Vagina (tissue), 2 donors: ENCODE results near the gene KCNK4. TPM values are rescaled to one million over a fixed set of nuclear protein-coding genes. Genes with fewer than 3 reads are reported as not detected.

Experiments
- DNase-seq, 2 donors: peaks; one replicate each; pipeline ENCODE4 v3.0.0-alpha.2; 2017; ENCODE audit errors: extremely low spot score in 2 of 2
- H3K27ac ChIP-seq: fragments of 200-600 bp; sonication (generic); one replicate; pipeline ENCODE4 v1.5.1; 2019
- H3K27me3 ChIP-seq: fragments of 200-600 bp; sonication (generic); one replicate; pipeline ENCODE4 v1.5.1; 2019
- H3K36me3 ChIP-seq, 2 donors: fragments of 200-600 bp; sonication (generic); one replicate each; pipeline ENCODE4 v1.5.1; 2017 to 2019
- H3K4me1 ChIP-seq: fragments of 200-600 bp; sonication (generic); one replicate; pipeline ENCODE4 v1.5.1; 2019
- H3K4me3 ChIP-seq, 2 donors: fragments of 200-600 bp; sonication (generic); 1 replicate in 1 of 2; 2 replicates in 1 of 2; pipeline ENCODE4 v1.5.1; 2016 to 2019
- H3K9me3 ChIP-seq: fragments of 200-600 bp; sonication (generic); one replicate; pipeline ENCODE4 v1.5.1; 2019
- POLR2A ChIP-seq, 2 donors: fragments of 450-650 bp; IDR thresholded peaks; one replicate each; pipeline ENCODE4 v1.6.1; 2017; ENCODE audit warnings: antibody characterized with exemption in 2 of 2, mild to moderate bottlenecking in 2 of 2, moderate library complexity in 2 of 2
- POLR2AphosphoS5 ChIP-seq, 2 donors: sonication (generic); formaldehyde crosslinking; IDR thresholded peaks; one replicate each; pipeline ENCODE4 v1.9.0; 2017; ENCODE audit warnings: antibody characterized with exemption in 2 of 2, mild to moderate bottlenecking in 2 of 2, low read depth in 1 of 2; ENCODE audit not compliant: insufficient read depth in 1 of 2
- intact Hi-C: fragments of 100-400 bp; cut with DNase I; formaldehyde crosslinking; loops from one replicate; pipeline ENCODE4 v1.15.1; 2023
- total RNA-seq: library from RNA; depleted of rRNA; stranded (reverse); fragments of >200 nt; gene quantifications from one replicate; pipeline ENCODE4 v1.2.3, GENCODE V29; 2016
- TF ChIP-seq, protein P1 (sequence below), 3 experiments: fragments of 450-650 bp in 2 of 3; fragments of 200-600 bp in 1 of 3; sonication (generic) in 1 of 3; IDR thresholded peaks; one replicate each; pipeline ENCODE4 v1.5.1; 2017 to 2019; ENCODE audit warnings: antibody characterized with exemption in 3 of 3, mild to moderate bottlenecking in 2 of 3, moderate library complexity in 2 of 3

Gene KCNK4
- total RNA-seq, 1 donor from 2014 or later, result 0.98 TPM

DNA sequence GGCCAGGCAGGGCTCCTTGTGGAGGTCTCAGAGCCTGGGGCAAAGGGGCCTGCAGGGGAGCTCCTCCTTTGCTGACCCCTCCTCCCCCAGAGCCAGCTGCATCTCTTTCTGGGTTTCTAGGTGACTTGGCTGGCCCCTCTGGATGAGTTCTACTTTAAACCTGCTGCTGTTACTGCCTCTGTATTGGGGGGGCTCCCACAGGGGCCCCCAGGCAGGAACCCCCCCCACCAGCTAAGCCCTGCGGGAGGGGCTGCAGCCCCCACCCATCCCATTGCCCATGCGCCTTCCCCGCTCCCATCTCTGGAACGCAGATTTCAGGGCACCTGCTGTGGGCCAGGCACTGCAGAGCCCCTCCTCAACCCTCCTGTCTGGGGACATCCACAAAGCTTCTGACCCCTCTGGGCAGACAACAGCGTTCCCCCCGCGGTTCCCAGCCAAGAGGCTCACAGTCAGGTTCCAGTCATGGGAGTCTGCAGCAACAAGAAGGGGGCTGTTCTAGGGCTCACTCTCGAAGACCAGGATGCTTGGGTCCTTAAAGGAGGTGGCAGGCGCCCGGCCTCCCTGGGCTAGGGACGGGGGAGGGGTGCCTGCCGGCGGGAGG is 40.6 kb upstream of the KCNK4 start:
- Histone ChIP-seq H3K9me3 (no peaks in the 10 kb centered on the region), H3K27me3 (no peaks in the 10 kb centered on the region), H3K4me3 (peak overlapping the region; percentile 85 to 88), H3K27ac (peak overlapping the region; percentile 73), H3K36me3 (peaks cover 0 to 13% of the 10 kb centered on the region in 2 donors), H3K4me1 (peaks cover 40% of the 10 kb centered on the region)
- DNase-seq, result no peak
- TF ChIP-seq POLR2A (IDR thresholded peaks at IDR 0.05) (no peak), POLR2AphosphoS5 (IDR thresholded peaks at IDR 0.05; ENCODE audit: insufficient read depth in 1 of 2, low read depth in 1 of 2) (no peak)
- intact Hi-C loops, result no loop called here

DNA sequence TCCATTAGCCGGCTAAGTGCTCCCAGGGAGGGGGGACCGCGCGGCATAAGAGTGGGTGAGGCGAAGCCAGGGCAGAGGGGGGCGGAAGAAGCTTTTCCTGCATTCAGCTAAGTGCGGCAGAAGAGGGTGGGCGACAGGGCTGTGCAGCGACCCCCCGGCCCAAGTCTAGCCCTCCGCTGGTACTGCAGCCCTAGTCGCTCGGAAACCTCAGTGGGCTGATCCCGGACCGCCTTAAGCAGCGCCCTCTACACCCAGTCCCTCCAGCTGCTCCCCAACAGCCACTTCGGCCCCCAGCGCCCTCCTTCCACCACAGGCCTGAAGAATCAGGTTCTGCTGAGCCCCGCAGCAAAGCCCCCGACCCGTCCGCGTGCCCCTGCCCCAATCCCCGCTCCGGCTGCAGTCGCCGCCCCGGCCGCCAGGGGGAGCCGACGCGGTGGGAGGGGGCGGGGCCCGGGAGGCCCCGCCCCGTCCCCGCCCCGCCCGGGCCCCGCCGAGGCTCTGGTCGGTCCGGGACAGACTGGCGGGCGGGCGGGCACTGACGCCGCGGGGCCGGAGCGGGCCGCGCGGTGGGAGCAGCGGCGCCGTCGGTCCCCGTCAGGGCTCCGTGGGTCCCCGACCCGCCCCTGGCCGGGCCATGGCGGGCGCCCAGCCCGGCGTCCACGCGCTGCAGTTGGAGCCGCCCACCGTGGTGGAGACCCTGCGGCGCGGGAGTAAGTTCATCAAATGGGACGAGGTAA is 39.9 kb upstream of the KCNK4 start, which contains the start of gene PLCB3:
PLCB3 (plus strand) TSS at position 515 of the 737 bp plus-strand sequence; CDS start at position 635, 120 bp downstream.
- DNase-seq, result no peak
- no peaks in the 10 kb centered on the region for H3K27me3 ChIP-seq
- H3K4me1 ChIP-seq, result peaks cover 35% of the 10 kb centered on the region
- no peaks in the 10 kb centered on the region for H3K9me3 ChIP-seq
- intact Hi-C loops, result no loop called here
- H3K36me3 ChIP-seq, result peaks cover 0 to 17% of the 10 kb centered on the region in 2 donors
- H3K4me3 ChIP-seq, result peak within 1 kb of the TSS; percentile 85 to 88
- no peak for TF ChIP-seq POLR2AphosphoS5 (IDR thresholded peaks at IDR 0.05; ENCODE audit: insufficient read depth in 1 of 2, low read depth in 1 of 2)
- TF ChIP-seq POLR2A (IDR thresholded peaks at IDR 0.05), result peak in 1 of 2 donors; percentile 71
- TF ChIP-seq, protein P1, sequence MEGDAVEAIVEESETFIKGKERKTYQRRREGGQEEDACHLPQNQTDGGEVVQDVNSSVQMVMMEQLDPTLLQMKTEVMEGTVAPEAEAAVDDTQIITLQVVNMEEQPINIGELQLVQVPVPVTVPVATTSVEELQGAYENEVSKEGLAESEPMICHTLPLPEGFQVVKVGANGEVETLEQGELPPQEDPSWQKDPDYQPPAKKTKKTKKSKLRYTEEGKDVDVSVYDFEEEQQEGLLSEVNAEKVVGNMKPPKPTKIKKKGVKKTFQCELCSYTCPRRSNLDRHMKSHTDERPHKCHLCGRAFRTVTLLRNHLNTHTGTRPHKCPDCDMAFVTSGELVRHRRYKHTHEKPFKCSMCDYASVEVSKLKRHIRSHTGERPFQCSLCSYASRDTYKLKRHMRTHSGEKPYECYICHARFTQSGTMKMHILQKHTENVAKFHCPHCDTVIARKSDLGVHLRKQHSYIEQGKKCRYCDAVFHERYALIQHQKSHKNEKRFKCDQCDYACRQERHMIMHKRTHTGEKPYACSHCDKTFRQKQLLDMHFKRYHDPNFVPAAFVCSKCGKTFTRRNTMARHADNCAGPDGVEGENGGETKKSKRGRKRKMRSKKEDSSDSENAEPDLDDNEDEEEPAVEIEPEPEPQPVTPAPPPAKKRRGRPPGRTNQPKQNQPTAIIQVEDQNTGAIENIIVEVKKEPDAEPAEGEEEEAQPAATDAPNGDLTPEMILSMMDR (IDR thresholded peaks at IDR 0.05), result peak; percentile 30 to 87 (median 77)
- H3K27ac ChIP-seq, result peak within 1 kb of the TSS; percentile 78

DNA sequence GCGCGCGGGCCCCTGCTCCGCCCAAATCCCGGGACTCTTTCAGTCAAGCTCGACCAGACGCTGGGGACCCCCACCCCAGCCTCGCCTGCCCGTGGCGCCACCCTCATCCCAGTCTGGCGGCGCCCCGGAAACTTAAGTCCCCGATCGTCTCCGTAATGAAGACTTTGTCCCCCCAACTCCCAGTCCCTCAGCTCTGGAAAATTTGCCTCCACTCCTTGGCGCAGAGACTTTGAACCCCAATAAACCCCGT is 39.4 kb upstream of the KCNK4 start:
- intact Hi-C loops, result no loop called here
- no peak for DNase-seq
- Histone ChIP-seq H3K27me3 (no peaks in the 10 kb centered on the region), H3K9me3 (no peaks in the 10 kb centered on the region), H3K36me3 (peaks cover 0 to 17% of the 10 kb centered on the region in 2 donors), H3K4me3 (peak overlapping the region; percentile 85 to 88), H3K4me1 (peaks cover 35% of the 10 kb centered on the region), H3K27ac (peak overlapping the region; percentile 78)
- TF ChIP-seq POLR2A (IDR thresholded peaks at IDR 0.05) (no peak), POLR2AphosphoS5 (IDR thresholded peaks at IDR 0.05; ENCODE audit: insufficient read depth in 1 of 2, low read depth in 1 of 2) (no peak)
- TF ChIP-seq, protein P1 (IDR thresholded peaks at IDR 0.05), result no peak

DNA sequence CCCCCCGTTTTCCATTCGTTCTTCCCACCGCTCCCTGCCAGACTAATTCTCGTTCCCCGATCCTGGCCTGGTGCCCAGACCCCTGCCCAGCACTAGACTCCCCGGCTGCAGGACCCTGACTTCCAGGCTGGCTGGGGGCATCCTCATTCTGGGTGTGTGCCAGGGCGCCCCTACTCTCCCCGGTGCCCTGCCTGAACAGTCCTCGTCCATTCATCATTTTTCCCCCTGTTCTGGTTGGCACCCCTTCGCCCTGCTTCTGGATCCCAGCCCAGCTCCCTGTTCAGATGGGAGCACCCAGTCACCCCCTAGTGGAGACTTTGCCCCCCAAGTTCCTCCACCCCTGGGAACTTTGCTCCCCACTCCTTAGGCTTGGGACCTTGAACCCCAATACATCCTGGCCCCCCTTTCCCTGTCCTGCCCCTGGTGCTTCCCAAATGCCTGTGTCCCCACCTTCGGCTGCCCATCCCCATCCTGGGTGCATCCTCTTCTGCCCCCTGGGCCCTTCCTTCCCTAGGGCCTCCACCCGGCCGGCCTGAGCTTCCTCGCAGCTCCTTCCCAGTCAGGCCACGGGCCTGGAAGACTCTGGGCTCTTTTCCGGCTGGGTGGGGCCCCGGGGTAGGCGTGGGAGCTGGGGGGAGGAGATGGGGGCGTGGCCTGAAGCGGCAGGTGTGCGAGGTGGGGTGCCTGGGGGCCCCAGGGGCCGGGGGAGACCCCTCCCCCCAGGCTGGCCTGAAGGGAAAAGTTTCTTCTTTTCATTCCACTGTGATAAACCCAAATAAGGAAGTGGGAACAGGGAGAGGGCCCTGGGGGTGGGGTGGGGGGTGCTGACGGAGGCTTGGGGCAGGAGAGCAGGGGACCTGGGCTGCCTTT is 38.9 kb upstream of the KCNK4 start:
- TF ChIP-seq POLR2AphosphoS5 (IDR thresholded peaks at IDR 0.05; ENCODE audit: insufficient read depth in 1 of 2, low read depth in 1 of 2), result peak in 1 of 2 donors; percentile 32
- TF ChIP-seq, protein P1 (IDR thresholded peaks at IDR 0.05), result no peak
- intact Hi-C loops, result no loop called here
- Histone ChIP-seq H3K4me1 (peaks cover 35% of the 10 kb centered on the region), H3K9me3 (no peaks in the 10 kb centered on the region), H3K27me3 (no peaks in the 10 kb centered on the region), H3K27ac (peak overlapping the region; percentile 78), H3K36me3 (peaks cover 0 to 17% of the 10 kb centered on the region in 2 donors), H3K4me3 (peak overlapping the region; percentile 85 to 88)
- no peak for DNase-seq

DNA sequence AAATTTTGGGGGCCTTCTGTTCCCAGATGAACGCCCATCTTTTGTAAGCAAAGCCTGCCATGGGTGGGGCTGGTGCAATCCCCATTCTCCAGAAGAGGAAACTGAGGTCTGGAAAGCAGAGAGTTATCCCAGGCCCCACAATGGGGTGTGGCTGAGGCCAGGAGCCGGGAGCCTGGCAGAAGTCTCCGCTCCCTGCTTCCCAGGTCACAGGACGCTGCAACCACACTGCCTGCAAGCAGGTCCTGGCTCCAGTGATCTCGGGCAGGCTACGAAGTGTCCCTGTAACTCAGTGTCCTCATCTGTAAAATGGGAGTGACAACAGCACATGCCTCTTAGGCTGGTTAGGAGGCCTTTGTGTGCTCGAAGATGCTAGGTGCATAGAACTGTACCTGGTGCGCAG is 38.1 kb upstream of the KCNK4 start:
- Histone ChIP-seq H3K36me3 (peaks cover 0 to 17% of the 10 kb centered on the region in 2 donors), H3K4me1 (peaks cover 35% of the 10 kb centered on the region), H3K27ac (peak overlapping the region; percentile 78), H3K4me3 (peak overlapping the region in 1 of 2 donors; percentile 85), H3K27me3 (no peaks in the 10 kb centered on the region), H3K9me3 (no peaks in the 10 kb centered on the region)
- no peak for DNase-seq
- intact Hi-C loops, result no loop called here
- TF ChIP-seq POLR2A (IDR thresholded peaks at IDR 0.05), result no peak
- TF ChIP-seq, protein P1 (IDR thresholded peaks at IDR 0.05), result no peak
- TF ChIP-seq POLR2AphosphoS5 (IDR thresholded peaks at IDR 0.05; ENCODE audit: insufficient read depth in 1 of 2, low read depth in 1 of 2), result no peak
